ENCODE measurements around the gene MACROD2. TPM values are rescaled to one million over a fixed set of nuclear protein-coding genes. Genes with fewer than 3 reads are reported as not detected.

Gene MACROD2
- total RNA-seq (2022; extraction: Qiagen RNA extraction) = 0.29 to 0.75 TPM (median 0.58 TPM) in 5 replicates

DNA sequence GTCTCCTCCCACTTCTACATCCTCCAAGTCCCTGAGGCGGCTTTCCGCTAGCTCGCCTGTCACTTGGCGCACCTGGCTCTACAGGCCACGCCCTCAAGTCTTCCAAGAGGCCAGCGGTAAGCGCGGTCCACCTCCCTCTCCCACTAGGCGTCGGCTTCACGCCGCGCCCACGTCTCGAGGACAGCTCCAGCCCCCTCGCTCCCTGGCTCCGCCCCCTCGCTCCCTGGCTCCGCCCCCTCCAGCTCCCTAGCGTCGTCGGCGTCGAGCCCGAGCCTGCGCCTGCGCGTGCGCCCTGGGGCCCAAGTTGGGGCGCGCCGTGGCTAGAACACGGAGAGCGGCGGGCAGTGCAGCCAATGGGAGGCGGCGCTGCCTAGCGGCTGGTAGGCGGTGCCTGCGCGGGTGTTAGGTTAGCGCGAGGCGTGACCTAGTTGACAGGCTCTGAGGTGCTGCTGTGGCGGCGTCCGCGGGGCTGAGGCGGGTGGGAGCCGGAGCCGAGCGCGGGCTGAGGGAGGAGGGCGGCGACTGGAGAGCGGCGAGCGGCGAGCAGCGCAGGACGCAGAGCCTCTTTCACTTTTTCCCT is at the start of gene MACROD2:
TSS of gene MACROD2 (plus strand) at position 431 of the 580 bp plus-strand sequence.

DNA sequence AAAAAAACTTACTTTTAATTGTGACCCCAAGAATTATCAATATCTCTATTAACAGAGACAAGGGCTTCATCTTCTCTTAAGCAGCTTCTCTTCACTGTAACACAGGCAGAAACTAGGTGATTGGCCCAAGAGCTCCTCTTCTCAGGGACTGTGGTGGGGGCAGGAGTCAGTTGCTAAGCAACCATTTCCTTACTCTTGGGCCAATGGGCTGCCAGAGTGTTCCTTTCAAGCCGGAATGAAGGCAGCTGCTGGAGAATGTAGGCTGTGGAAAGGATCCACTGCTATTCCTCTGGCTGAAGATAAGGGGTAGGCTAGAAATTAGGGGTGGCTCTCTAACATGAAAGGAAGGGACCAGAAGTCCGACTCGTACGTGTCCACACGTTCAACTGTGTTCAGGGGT is 4.9 kb upstream of the MACROD2 start, which contains the start of gene SEL1L2:
TSS of gene SEL1L2 (minus strand) at position 150 of the 400 bp plus-strand sequence. CDS start at position 70, 80 bp downstream.

DNA sequence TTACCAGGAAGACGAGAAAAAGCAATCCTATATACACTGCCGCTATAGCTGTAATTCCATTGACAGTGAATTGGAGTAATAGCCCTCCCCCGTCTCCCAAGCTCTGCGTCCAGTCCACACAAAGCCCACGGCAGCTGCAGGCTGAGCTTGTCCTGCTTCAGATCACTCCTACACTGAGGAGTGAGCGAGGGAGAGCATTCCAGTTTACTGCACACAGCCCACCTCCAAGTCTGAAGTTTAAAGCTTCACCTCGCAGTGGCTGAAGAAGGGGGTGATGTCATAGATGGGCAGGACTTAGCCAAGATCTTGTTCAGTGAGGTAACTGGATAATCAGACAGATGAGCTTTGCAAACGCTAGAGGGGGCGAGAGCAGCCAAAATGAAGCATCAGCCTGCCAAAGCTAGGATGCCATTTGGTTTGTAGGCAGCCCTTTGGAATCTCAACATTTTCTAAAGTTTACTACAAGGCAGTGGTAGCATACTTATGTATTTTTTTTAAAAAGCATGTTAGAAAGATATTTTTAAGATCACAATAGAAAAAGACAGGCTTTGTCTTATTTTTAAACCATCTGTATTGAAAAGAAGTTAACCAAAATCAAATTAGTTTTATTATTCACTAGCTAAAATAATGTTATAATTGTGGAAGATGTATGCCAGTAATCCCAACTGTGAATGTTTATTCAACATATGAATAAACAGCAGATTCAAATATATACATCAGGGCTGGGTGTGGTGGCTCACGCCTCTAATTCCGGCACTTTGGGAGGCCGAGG is 342.3 kb downstream of the MACROD2 start, which contains the start of gene FLRT3:
TSS of gene FLRT3 (minus strand) at position 213 of the 772 bp plus-strand sequence. CDS start 10,106 bp downstream, outside the sequence.

Other genes starting within 250 kb of the MACROD2 start
- gene ESF1, start 210.6 kb upstream of the MACROD2 start, total RNA-seq (2022; extraction: Qiagen RNA extraction) = 19.9 to 25.6 TPM (median 22.0 TPM) in 5 replicates
- 32.5 to 36.2 TPM (median 33.8 TPM) in 5 replicates for gene NDUFAF5, start 210.5 kb upstream of the MACROD2 start, total RNA-seq (2022; extraction: Qiagen RNA extraction)
- gene SEL1L2, start 4.9 kb upstream of the MACROD2 start, total RNA-seq (2022; extraction: Qiagen RNA extraction) = not detected in 5 replicates